GM21367 (cell line): ENCODE measurements around the gene ZSWIM2.
"Not testable (repeated sequence)": the region's sequence is repeated elsewhere in the genome, so short reads cannot be mapped to it uniquely, and the experiment has no call there.

Experiments used
- ATAC-seq: cut with Tn5 transposase; IDR thresholded peaks from one replicate; pipeline ENCODE4 v1.9.1; 2021; ENCODE audit not compliant: unreplicated experiment

The ZSWIM2 gene, protein sequence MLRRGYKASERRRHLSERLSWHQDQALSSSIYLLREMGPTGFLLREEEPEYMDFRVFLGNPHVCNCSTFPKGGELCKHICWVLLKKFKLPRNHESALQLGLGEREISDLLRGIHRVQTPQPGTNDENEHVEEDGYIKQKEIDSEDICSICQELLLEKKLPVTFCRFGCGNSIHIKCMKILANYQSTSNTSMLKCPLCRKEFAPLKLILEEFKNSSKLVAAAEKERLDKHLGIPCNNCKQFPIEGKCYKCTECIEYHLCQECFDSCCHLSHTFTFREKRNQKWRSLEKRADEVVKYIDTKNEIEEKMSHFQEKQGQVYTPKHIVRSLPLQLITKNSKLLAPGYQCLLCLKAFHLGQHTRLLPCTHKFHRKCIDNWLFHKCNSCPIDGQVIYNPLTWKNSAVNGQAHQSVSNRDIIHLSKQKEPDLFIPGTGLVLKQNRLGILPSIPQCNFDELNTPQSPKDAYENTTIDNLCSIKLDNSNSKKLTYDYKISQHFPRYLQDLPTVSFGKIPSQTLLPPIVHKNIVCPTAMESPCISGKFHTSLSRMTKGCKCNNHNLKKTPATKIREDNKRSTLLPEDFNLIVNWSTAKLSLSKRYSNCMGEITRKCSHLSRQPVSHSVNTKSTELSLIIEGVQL

DNA sequence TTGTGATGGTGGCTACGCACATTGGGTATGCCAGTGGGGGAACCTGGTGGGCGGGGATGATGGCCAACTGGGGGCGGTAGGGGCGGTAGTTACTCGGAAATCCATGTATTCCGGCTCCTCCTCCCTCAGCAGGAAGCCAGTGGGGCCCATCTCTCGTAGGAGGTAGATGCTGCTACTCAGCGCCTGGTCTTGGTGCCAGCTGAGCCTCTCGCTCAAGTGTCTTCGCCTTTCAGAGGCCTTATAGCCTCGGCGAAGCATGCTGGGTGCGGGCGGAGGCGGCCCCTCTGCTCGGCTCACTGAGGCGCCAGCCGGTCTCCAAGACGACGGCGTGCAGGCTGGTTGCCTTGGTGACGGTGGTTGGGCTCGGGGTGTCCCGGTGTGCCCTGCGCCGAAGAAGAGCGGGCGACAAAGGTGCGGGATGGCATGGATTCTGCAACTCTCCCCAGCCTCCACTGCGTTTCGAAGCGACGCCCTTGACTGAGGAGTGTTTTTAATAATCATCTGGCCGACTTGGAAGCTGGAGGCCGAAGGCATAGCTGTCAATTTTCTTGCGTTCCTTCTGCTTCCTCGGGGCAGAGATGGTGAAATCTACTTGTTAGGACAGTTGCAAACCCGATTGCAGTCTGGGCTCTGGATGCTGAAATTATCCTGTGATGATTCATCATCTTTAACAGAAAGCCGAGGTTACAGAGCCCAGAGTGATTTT, at the start of gene ZSWIM2:
TSS of gene ZSWIM2 (minus strand) at position 298 of the 706 bp plus-strand sequence. CDS start at position 258, 40 bp downstream.
- ATAC-seq, result peak; percentile 84

DNA sequence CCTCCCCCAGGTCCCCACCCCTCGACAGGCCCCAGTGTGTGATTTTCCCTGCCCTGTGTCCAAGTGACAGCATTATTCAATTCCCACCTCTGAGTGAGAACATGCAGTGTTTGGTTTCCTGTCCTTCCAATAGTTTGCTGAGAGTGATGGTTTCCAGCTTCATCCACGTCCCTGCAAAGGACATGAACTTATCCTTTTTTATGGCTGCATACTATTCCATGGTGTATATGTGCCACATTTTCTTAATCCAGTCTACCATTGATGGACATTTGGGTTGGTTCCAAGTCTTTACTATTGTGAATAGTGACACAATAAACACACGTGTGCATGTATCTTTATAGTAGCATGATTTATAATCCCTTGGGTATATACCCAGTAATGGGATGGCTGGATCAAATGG, 47.2 kb upstream of the ZSWIM2 start:
- not testable (repeated sequence) for ATAC-seq

DNA sequence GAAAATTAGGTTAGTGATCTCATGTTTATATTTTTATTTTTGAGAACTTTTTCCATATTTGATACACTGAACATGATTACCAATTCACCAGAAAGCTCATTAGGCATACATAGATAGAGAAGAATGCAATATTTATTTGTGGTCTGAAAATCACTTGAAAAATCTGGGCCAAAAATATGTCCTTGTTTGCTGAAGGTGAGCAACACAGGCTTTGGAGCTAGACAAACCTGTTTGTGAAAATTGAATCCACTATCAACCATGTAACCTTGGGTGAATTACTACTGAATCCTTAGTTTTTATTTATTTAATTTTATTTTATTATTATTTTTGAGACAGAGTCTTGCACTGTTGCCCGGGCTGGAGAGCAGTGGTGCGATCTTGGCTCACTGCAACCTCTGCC, 46.5 kb upstream of the ZSWIM2 start:
- ATAC-seq, result no peak

DNA sequence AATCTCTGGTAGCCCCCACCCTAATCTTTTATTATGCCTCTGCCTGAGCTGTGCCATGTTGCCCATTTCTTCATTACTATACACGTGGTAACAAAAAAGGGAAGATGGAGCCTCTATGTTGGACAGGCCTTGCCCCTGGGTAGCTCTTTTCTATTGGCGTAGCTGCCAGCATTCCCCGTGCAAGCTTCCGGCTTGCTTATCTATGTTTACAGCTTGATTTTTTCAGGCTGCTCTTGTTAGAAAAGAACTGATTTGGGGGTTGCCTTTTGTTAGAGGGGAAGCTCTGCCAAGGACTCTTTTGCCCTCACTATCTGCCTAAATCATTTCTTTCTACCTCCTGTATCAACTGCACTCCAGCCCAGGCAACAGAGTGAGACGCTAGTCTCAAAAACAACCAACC, 45.5 kb upstream of the ZSWIM2 start:
- no peak for ATAC-seq

DNA sequence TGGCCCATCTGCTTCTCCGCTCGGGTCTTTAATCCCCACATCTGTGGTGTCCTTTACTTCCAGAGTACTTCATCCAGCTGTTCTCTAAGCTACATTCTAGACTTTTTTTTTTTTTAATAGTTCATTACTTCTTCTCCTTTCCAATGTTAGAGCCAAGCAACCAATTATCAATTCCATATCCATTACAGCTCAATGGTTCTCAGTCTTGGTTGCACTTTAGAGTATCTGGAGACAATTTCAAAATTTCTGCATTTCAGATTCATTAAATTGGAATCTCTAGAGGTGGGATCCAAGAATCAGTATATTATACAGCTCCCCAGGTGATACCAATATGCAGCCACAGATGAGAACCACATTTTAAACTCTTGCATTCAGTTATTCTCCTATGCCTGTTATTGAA, 43.9 kb upstream of the ZSWIM2 start:
- no peak for ATAC-seq

DNA sequence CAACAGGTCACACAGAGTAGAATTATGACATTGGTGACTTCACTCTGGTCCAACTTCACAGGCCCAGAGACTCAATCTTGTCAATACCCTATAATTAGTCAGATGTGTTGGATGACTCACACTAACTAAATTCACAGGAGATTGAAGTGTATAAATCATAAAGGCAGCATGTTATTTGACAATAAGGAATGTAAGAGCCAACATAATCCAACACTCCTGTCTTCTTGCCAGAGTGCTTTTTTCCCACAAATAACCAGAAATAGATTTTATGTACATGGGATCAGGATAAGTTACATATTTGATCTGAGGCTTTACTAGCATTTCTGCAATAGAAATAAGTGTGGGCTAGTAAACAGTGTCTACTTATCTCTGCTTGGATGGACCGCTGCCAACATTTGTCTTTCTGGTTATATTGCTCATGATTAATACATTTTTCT, 42.2 kb upstream of the ZSWIM2 start:
- no peak for ATAC-seq

DNA sequence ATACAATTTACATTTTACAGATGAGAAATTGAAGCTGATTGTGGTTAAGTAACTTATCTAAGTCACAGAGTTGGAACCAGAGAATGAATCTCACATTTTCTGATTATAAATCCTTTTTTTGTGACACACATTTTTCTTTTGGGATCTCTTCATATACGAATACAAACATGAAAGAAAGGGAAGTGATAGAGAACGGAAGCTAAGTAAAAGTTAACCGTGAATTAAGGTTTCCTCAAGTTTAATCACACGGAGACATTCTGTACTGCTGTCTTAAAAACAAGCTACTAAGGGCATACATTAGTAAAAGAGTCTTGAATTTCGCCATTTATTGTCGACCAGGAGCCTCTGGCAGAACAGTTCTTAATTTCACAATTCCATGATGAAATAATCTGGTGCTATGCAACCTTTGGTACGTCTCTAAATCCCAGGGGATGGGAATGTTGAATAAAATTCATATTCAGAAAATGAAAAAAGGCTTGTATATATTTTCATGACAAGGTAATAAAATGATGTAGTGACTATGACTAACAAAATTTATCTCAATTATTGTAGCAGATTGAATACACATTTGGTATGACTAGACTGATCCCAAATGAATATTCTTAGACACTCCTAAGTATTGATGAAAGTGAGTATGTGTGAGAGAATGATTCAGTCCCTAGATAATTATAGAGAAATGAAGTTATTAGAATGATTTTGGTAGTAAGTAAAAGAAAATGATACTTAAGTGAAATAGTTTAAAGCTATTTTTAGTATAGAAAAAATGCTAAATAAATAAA, 40.3 kb upstream of the ZSWIM2 start:
- no peak for ATAC-seq

DNA sequence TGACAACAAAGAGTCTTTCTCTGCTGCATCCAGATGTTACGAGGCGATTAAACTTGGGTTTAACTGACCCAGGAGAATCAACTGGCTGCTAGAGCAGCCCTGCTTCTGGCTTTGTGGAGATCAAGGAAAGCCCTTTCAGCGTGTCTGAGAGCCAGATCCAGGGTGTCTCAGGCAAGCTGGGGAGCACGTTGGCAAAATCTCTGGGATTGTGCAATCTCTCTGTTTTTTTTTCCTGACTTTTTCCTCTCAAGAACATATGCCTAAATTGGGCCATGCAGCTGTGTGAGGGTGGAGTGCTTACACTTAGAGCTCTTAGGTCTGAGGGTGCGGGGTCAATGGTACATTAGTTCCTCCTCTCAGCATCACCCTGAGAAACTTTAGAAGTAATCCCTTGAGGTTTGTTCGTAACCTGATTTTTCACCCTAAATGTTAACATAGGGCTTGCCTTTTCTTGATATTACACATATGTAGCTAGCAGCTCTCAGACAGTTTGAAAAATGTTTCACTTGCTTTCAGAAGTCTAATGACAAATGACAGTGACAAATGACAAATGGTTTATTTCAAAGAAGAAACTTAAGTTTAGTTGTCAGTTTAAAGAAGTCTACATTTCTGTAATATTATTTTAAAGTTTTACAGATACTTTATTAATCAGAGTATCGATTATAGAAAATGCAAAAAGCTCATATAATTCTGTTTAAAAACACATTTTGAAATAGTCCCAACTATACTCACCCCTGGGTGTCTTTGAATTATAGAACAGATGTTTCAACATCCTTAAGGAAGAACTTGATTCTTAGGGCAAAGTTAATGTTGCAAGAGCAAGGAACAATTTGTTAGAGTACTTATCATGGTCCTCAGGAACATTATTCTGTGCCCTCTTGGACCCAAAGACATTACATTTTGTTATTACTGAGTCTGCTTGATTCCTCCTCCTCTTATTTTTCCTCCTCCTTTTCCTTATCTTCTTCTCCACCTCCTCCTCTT, 38.4 kb upstream of the ZSWIM2 start:
- ATAC-seq, result no peak

DNA sequence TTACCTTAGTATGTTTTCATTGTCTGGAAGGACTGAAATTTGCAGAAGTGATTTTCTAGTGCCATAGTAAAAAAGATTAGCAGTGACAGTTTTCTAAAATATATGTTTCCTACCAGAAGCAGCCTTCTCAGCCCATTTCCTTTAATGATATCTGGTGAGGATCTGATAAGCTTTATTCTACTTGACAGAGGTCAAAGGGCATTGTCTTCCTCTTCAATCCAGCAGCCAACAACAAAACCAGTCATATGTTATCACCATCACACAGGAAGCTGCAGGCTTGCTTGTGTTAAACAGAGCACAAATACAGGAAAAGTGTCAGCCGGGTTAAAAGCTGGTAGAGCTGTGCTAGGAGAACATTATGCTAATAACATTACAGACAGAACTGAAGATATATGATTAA, 35.6 kb upstream of the ZSWIM2 start:
- ATAC-seq, result no peak

DNA sequence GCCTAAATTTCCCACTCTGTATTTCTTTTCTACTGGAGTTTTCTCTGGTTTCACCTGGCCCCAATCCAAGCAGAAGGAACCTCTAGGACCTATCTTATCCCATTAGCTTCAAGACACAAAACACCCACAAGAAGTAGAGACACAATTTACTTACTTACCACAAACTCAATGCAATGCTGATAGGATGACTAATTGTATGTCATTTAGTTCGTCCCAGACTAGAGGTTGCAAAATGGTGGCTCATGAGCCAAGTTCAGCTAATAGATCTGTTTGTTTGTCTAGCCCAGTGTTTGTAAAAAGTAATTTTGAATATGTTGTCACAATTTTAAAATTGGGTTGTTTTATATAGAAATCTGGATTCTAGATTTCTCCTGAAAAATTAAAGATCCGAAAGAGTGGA, 34.7 kb upstream of the ZSWIM2 start:
- no peak for ATAC-seq

DNA sequence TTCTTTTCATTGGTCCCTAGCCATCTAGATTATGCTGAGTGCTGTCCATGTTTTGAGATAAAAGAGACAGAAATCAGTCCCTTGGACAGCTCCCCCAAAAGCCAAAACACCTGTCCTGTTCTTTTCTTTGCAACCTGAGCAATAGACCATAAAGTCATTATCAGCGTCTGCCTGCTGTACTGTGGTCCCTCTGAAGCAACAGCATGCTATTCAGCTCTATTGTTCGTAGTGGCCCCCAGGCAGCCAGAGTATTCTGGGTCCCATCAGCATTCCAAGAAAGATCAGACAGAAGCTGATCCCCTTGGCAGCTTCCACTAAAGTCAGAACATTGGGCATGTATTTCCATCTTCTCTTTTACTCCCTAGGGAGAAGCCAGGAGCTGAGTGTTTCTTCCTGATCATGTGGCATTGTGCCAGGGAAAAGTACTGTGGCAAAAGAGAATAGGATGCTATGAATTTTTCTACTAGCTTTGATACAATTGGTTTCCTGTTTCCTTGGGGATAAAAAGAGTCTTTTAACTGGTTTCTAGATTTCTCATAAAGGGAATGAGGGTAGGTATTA, 33.6 kb upstream of the ZSWIM2 start:
- no peak for ATAC-seq

DNA sequence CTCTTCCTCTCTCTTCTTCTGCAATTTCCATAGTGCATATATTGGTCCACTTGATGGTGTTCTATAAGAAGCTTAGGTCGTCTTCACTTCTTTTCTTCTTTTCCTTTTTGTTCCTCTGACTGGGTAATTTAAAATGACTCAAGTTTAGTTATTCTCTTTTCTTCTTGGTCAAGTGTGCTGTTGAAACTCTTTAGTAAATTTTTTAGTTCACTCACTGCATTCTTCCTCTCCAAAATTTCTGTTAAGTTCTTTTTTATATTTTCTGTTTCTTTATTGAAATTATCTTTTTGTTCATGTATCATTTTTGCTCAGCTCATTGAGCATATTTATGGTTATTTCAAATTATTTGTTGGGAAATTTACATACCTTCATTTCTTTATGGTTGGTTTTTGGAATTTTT, 32.7 kb upstream of the ZSWIM2 start:
- ATAC-seq, result no peak

DNA sequence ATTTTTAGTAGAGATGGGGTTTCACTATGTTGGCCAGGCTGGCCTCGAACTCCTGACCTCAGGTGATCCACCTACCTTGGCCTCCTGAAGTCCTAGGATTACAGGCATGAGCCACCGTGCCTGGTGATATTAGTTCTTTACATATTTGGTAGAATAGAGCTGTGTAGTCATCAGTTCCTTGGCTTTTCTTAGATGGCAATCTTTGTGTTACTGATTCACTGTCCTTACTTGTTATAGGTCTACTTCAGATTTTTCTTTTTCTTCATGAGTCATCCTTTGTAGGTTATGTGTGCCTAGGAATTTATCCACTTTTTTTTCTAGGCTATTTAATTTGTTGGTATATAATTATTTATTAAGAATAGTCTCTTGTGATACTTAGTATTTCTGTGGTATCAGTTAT, 30.3 kb upstream of the ZSWIM2 start:
- ATAC-seq, result no peak

DNA sequence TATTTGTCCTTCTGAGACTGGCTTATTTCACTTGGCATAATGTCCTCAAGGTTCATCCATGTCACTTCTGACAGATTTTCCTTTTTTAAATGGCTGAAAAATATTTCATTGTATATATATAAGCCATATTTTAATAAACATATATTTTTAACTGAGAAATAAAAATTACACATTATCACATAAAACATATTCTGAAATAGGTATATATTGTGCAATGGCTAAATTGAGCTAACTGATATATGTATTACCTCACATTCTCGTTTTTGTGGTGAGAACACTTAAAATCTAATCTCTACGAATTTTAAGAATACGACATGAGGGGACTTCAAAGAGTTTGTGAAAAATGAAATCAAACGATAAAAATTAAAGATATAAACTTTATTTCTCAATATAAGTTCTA, 25.7 kb upstream of the ZSWIM2 start:
- no peak for ATAC-seq

DNA sequence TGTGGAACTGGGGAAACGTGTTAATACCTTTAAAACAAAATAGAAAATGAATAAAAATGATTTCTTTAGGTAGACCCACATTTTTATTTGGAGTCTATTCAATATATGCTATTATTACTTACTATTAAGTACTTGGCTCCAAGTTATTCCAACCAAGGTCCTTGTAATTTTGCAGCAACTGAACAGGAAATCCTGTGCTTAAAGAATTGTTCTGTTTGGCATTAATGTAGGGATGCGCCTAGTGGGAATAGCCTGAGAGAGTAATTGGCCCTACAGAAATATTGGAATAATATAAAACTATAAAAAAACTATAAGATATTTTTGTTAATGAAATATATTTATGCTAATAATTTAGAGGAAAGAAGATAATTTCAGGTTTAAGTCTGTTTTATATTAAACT, 22.9 kb upstream of the ZSWIM2 start:
- no peak for ATAC-seq

DNA sequence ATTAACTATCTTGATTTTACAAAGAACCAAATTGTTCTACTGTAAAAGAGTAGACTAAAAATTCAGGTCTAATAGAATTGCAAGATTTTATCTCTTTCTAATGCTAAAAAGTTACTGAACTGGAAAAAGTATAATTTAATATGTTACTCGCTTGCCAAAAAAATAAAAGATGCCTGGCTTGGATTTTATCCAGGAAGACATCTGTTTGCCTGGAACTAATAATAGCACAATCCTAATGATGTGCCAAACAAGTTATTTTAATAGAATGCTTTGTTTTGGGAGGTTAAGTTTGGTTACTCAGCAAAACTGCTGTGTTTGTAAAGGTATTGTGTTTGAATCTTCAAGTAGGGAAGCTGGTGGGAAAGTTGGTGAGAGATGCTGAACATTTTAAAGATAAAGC, 19.4 kb upstream of the ZSWIM2 start:
- ATAC-seq, result no peak

DNA sequence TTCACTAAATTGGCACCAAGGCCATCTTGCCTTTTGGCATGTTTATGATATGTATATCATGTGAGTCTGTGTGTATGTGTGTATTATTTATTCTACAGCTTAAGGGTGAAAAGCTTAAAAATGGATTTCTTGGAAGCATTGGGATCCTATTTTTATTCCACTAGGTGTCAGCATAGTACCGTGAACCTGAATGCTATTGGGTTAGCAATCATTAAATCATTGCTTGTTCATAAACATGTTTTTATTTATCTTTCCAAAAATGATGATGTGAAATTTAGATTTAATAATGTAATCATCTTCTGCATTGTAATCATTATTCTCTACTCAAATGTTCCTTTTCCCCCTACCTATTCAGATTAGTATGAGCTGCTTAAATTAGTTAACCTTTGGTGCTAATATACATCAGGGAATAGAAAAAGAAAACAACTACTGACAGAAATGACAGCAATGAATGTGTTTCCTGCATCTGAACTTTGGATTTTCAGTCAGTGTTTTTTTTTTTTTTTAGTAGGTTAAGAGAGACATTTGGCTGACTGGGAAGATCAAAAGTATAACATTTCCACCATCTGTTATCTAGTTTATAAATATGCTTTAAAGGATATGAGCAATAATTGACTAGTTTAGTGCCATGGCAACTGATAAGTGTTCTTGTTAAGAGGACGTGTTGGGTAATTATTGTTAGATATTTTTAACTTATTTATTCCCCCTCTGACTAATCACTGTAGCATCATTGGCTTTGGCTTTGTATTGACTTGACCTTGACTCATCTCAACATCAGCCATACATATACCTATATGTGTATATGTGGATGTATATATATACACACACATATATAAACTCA, 14.1 kb upstream of the ZSWIM2 start:
- no peak for ATAC-seq

DNA sequence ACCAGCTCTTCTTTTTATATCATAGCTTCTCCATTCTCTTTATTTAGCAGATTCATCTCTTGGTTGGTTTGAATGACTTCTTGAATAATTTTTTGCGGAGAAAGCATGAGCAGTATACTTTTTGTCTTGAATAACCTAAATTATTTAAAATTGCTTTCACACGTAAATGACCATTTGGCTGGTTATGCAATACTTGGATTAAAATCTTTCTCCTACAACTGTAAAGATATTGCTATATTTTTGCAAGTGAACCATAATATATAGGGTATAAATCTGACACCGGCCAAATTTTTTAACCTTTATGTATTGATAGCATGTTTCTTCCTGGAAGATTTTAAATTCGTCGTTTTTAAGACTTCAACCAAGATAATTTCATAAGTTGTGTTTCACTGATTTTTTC, 6.2 kb upstream of the ZSWIM2 start:
- no peak for ATAC-seq

DNA sequence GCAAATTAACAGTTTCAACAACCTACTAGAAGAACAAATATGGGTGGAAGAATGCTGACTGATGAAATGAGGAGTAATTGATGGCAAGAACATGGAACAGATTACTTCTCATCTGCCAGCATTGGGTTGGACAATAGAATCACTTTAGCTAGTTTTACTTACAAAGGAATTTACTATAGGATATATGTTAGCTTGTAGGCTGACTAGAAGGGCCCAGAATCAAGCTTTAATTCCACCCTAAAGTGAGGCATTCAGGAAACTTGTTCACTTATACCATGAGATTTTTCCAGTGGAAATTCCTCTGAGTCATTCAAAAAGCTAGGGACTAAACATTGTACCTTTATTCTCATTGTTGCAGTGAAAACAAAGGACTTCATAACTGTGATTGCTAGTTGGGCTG, 5.0 kb upstream of the ZSWIM2 start:
- ATAC-seq, result no peak
